Breast epithelium (tissue), 4 donors: ENCODE data around the gene CCL22. TPM values are rescaled to one million over a fixed set of nuclear protein-coding genes. Genes with fewer than 3 reads are reported as not detected.

ENCODE experiments used
- DNase-seq, 2 donors: peaks; one replicate each; pipeline ENCODE4 v3.0.0-alpha.2; 2019; ENCODE audit warnings: low spot score in 2 of 2
- H3K27ac ChIP-seq, 2 donors: fragments of 200-600 bp; sonication (generic) in 1 of 2; one replicate each; pipeline ENCODE4 v1.5.1; 2016 to 2019; ENCODE audit warnings: mild to moderate bottlenecking in 1 of 2
- H3K27me3 ChIP-seq, 2 donors: fragments of 200-600 bp; sonication (generic) in 1 of 2; one replicate each; pipeline versions ENCODE4 v1.5.1 to v1.6.0; 2017 to 2019; ENCODE audit warnings: control low read depth in 1 of 2, mild to moderate bottlenecking in 1 of 2
- H3K36me3 ChIP-seq: fragments of 200-600 bp; one replicate; pipeline ENCODE4 v1.5.1; 2019
- H3K4me1 ChIP-seq, 2 donors: fragments of 200-600 bp; sonication (generic); one replicate each; pipeline ENCODE4 v1.5.1; 2016 to 2019; ENCODE audit warnings: control low read depth in 1 of 2
- H3K4me3 ChIP-seq, 3 donors: fragments of 200-600 bp; sonication (generic); 1 replicate in 2 of 3; 2 replicates in 1 of 3; pipeline ENCODE4 v1.5.1; 2016 to 2019; ENCODE audit warnings: mild to moderate bottlenecking in 3 of 3, moderate library complexity in 2 of 3
- H3K9me3 ChIP-seq, 2 donors: fragments of 200-600 bp; sonication (generic) in 1 of 2; one replicate each; pipeline ENCODE4 v1.5.1; 2016 to 2019; ENCODE audit warnings: control low read depth in 1 of 2
- CTCF ChIP-seq, 3 donors: fragments of 450-650 bp; IDR thresholded peaks; one replicate each; pipeline ENCODE4 v1.5.1; 2016 to 2017; ENCODE audit warnings: antibody characterized with exemption in 3 of 3, mild to moderate bottlenecking in 3 of 3, moderate library complexity in 3 of 3
- POLR2A ChIP-seq: fragments of 450-650 bp; IDR thresholded peaks from one replicate; pipeline ENCODE4 v1.6.1; 2016; ENCODE audit warnings: antibody characterized with exemption, mild to moderate bottlenecking, moderate library complexity
- POLR2AphosphoS5 ChIP-seq, 3 donors: sonication (generic); formaldehyde crosslinking; IDR thresholded peaks; one replicate each; pipeline ENCODE4 v1.6.1; 2017; ENCODE audit warnings: antibody characterized with exemption in 3 of 3
- intact Hi-C: fragments of 100-400 bp; cut with DNase I; formaldehyde crosslinking; loops from one replicate; pipeline ENCODE4 v1.15.1; 2023; ENCODE audit warnings: low total_unique reads
- total RNA-seq, 3 donors: library from RNA; depleted of rRNA; stranded (reverse); fragments of >200 nt; gene quantifications; one replicate each; pipeline ENCODE4 v1.1.0, GENCODE V29; 2016

CCL22 gene
- total RNA-seq, 3 donors from 2014 or later: 0.15 to 0.33 (median 0.16) TPM

- intact Hi-C loops: no loop called here
- DNase-seq: peak; percentile 82 to 87
- H3K27ac ChIP-seq: peak overlapping the region; percentile 82 to 87
- no peaks in the 10 kb centered on the region for H3K4me1 ChIP-seq
- no peak for TF ChIP-seq CTCF (IDR thresholded peaks at IDR 0.05)
- TF ChIP-seq POLR2AphosphoS5 (IDR thresholded peaks at IDR 0.05): peak in 1 of 3 donors; percentile 65
- no peaks in the 10 kb centered on the region for H3K9me3 ChIP-seq
- H3K4me3 ChIP-seq: no peak overlapping the region
- no peaks in the 10 kb centered on the region for H3K36me3 ChIP-seq
- no peaks in the 10 kb centered on the region for H3K27me3 ChIP-seq
Observed at GRCh38 chr16:57361404-57361803, 2.8 kb downstream of the CCL22 start.

GRCh38 chr16:57364143-57364542 is 5.6 kb downstream of the CCL22 start:
- H3K27ac ChIP-seq: no peak overlapping the region
- no peaks in the 10 kb centered on the region for H3K9me3 ChIP-seq
- TF ChIP-seq POLR2A (no peak), POLR2AphosphoS5 (IDR thresholded peaks at IDR 0.05) (no peak), CTCF (IDR thresholded peaks at IDR 0.05) (no peak)
- no peak overlapping the region for H3K4me3 ChIP-seq
- H3K4me1 ChIP-seq: no peaks in the 10 kb centered on the region
- no peaks in the 10 kb centered on the region for H3K27me3 ChIP-seq
- intact Hi-C loops: no loop called here
- H3K36me3 ChIP-seq: no peaks in the 10 kb centered on the region
- DNase-seq: no peak

GRCh38 chr16:57366544-57367040 is 8.0 kb downstream of the CCL22 start:
- Histone ChIP-seq H3K36me3 (no peaks in the 10 kb centered on the region), H3K27me3 (no peaks in the 10 kb centered on the region), H3K9me3 (no peaks in the 10 kb centered on the region), H3K27ac (peak overlapping the region; percentile 80 to 87), H3K4me3 (no peak overlapping the region), H3K4me1 (no peaks in the 10 kb centered on the region)
- no peak for TF ChIP-seq POLR2AphosphoS5 (IDR thresholded peaks at IDR 0.05)
- TF ChIP-seq POLR2A: no peak
- TF ChIP-seq CTCF (IDR thresholded peaks at IDR 0.05): no peak
- intact Hi-C loops: no loop called here
- no peak for DNase-seq

GRCh38 chr16:57367116-57367752 is 8.7 kb downstream of the CCL22 start:
- TF ChIP-seq POLR2AphosphoS5 (IDR thresholded peaks at IDR 0.05) (peak in 1 of 3 donors; percentile 36), POLR2A (no peak), CTCF (IDR thresholded peaks at IDR 0.05) (no peak)
- Histone ChIP-seq H3K4me1 (peaks cover 0 to 6% of the 10 kb centered on the region in 2 donors), H3K36me3 (no peaks in the 10 kb centered on the region), H3K27me3 (no peaks in the 10 kb centered on the region), H3K4me3 (no peak overlapping the region), H3K27ac (peak overlapping the region; percentile 86 to 87), H3K9me3 (no peaks in the 10 kb centered on the region)
- peak; percentile 41 to 71 for DNase-seq
- intact Hi-C loops: no loop called here

- Histone ChIP-seq H3K27me3 (no peaks in the 10 kb centered on the region), H3K36me3 (no peaks in the 10 kb centered on the region), H3K4me1 (peaks cover 0 to 12% of the 10 kb centered on the region in 2 donors), H3K4me3 (peak overlapping the region; percentile 51 to 76 (median 71)), H3K9me3 (no peaks in the 10 kb centered on the region), H3K27ac (peak overlapping the region; percentile 96 to 98)
- intact Hi-C loops: no loop called here
- TF ChIP-seq CTCF (IDR thresholded peaks at IDR 0.05) (no peak), POLR2AphosphoS5 (IDR thresholded peaks at IDR 0.05) (no peak), POLR2A (no peak)
- DNase-seq: no peak
Observed at GRCh38 chr16:57371494-57372371, 13.2 kb downstream of the CCL22 start.
